ENCODE results near the gene PTPN13.

Gene PTPN13

DNA sequence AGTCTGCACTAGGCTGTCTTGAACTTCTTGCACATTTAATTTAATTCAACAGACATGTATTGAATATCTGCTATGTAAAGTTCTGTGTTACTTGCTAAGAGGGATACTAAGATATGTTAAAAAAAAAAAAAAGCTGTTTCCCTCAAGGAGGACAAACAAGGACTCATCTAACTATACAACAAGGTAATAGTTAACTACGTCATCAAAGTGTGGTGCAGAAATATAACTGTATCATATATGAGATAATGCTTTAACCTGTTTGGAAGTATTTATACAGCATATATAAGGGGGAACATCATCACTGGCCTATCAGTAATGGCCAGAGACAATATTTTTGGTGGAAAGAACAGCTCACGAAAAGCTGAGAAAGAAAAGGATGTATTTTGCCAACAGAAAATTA, 89.9 kb downstream of the PTPN13 start:
- TF ChIP-seq, protein P1, sequence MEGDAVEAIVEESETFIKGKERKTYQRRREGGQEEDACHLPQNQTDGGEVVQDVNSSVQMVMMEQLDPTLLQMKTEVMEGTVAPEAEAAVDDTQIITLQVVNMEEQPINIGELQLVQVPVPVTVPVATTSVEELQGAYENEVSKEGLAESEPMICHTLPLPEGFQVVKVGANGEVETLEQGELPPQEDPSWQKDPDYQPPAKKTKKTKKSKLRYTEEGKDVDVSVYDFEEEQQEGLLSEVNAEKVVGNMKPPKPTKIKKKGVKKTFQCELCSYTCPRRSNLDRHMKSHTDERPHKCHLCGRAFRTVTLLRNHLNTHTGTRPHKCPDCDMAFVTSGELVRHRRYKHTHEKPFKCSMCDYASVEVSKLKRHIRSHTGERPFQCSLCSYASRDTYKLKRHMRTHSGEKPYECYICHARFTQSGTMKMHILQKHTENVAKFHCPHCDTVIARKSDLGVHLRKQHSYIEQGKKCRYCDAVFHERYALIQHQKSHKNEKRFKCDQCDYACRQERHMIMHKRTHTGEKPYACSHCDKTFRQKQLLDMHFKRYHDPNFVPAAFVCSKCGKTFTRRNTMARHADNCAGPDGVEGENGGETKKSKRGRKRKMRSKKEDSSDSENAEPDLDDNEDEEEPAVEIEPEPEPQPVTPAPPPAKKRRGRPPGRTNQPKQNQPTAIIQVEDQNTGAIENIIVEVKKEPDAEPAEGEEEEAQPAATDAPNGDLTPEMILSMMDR (IDR thresholded peaks at IDR 0.05; ENCODE audit: insufficient read depth, low read depth, low read length, missing control alignments) = no peak
- no peak overlapping the region for H3K4me3 ChIP-seq (ENCODE audit: low read length)
- DNase-seq (ENCODE audit: low read depth) = no peak

DNA sequence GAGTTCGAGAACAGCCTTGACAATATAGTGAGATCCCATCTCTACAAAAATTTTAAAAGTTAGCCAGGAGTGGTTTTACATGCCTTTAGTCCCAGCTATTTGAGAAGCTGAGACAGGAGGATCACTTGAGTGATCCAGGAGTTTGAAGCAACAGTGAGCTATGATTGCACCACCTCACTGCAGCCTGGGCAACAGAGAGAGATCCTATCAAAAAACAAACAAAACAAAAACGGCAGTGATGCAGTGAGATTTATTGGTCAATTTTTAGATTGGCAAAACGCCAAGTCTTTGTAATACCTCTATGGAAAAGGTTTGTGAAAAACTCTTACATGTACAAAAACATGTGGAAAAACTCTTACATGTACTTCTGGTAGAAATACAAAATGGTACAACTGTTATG, 91.3 kb downstream of the PTPN13 start:
- no peak overlapping the region for H3K4me3 ChIP-seq (ENCODE audit: low read length)
- DNase-seq (ENCODE audit: low read depth) = peak; percentile 48
- TF ChIP-seq, protein P1 (IDR thresholded peaks at IDR 0.05; ENCODE audit: insufficient read depth, low read depth, low read length, missing control alignments) = no peak

DNA sequence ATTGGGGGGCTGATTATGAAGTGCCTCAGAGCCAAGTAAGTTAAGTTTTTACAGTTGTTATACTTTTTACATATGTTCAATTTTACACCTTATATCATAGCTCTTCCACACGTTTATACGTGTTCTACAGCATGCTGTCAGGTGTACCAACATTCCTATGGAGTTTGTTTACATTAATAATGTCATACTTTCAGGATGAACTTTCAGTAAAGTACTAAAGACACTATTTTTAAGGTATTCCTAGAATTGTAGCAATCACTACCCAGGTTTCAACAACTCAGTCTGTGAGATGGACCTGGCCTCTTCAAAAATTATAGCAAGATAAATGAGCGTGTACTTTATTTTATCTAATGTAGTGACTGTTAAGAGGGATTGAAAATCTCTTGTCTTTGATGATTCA, 92.6 kb downstream of the PTPN13 start:
- TF ChIP-seq, protein P1 (IDR thresholded peaks at IDR 0.05; ENCODE audit: insufficient read depth, low read depth, low read length, missing control alignments) = no peak

DNA sequence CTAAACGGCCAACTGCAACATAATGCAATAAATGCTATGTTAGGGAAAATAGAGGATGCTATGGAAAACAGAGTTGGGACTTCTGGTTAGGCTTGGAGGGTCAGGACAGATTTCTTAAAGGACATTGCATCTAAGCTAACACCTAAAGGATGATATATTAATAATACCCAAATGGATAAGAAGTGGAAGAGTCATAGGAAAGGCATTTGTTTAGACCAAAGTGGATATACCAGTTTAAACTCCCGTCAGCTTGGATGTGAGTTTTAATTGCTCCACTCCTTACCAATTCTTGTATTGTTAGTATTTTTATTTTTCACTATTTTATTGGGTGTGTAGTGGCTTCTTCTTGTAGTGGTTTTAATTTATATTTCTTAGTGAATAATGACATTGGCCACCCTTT, 93.9 kb downstream of the PTPN13 start:
- H3K4me3 ChIP-seq (ENCODE audit: low read length) = no peak overlapping the region
- TF ChIP-seq, protein P1 (IDR thresholded peaks at IDR 0.05; ENCODE audit: insufficient read depth, low read depth, low read length, missing control alignments) = no peak
- peak; percentile 71 for DNase-seq (ENCODE audit: low read depth)

More for the DNA sequence above, 92.6 kb downstream of the PTPN13 start:
- DNase-seq (ENCODE audit: low read depth) = peak; percentile 46
- H3K4me3 ChIP-seq (ENCODE audit: low read length) = no peak overlapping the region

DNA sequence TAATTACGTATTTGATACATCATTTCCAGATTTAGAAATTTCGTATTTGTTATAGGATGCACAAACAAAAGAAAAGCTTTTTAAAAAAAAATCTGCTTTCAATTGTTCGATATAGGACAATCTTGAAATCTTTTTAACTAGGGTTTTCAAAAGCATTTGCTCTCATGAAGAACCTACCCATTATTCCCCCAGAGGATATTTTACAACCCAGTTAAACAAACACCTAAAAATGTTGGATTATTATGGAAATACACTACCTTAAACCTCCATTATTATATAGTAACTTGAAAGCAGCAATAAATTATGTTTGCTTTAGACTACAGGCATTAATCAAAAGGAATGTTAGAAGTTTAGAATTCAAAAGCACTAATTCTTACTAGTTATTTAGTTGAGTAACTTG, 110.5 kb downstream of the PTPN13 start:
- TF ChIP-seq, protein P1 (IDR thresholded peaks at IDR 0.05; ENCODE audit: insufficient read depth, low read depth, low read length, missing control alignments) = no peak
- H3K4me3 ChIP-seq (ENCODE audit: low read length) = no peak overlapping the region
- DNase-seq (ENCODE audit: low read depth) = no peak

DNA sequence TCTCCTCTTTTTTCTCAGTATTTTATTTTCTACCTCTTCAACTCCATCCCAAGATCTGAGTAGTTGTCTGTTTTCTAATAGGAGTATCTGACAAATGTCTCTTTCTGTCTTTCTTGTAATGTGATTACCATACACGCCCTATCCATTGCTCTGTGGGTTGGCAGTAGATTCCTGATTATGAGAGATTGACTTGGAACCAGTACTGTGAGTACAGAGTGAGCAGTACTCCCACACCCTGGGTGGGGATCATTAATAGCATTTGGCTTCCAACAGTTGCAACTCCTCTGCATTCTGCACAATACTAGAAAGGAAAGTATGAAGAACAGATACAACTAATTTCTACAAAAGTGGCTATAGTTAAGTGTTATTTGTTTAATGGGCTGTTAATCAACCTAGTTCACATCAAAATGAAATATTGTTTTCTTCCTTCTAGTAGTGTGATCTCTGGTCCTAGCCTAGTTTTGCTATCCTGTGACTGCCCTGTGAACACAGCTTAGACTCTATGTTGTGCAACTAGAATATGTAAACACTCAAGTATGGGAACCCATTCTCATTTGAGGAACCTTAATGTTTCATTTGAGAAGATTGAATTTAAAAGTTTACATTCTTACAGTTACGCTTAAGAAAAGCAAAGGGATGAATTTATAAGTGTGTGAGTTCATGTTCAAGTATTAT, 112.9 kb downstream of the PTPN13 start:
- DNase-seq (ENCODE audit: low read depth) = peak; percentile 76
- no peak overlapping the region for H3K4me3 ChIP-seq (ENCODE audit: low read length)
- TF ChIP-seq, protein P1 (IDR thresholded peaks at IDR 0.05; ENCODE audit: insufficient read depth, low read depth, low read length, missing control alignments) = no peak

DNA sequence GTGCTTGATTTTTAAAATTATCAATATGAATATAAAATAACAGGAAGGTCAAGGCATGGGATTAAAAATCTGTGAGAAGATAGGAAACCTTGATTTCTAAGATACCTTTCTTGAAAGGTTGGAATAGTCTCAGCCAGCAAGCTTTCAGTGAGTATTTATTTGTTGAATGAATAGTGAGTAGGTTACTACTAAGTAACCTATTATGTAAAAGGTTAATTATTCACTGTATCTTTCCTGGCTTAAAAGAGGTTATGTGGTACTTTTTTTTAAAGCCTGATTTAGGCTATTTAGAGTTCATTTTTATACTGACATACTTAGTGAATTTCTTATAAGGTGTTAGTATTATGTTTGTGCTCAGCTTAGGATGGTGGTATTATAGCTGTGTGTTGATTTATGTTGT, 123.5 kb downstream of the PTPN13 start:
- no peak overlapping the region for H3K4me3 ChIP-seq (ENCODE audit: low read length)
- DNase-seq (ENCODE audit: low read depth) = no peak
- TF ChIP-seq, protein P1 (IDR thresholded peaks at IDR 0.05; ENCODE audit: insufficient read depth, low read depth, low read length, missing control alignments) = no peak
